Small intestine (tissue), 7 donors: ENCODE results near the gene SAP30. TPM values are rescaled to one million over a fixed set of nuclear protein-coding genes. Genes with fewer than 3 reads are reported as not detected.

Experiments
- DNase-seq, 2 donors: peaks; one replicate each; pipeline versions ENCODE4 v3.0.0 to v3.0.0-alpha.2; 2013
- FAIRE-seq: peaks from 2 replicates; lab custom pipeline; 2012; peaks lifted over from hg19 to GRCh38; lab: Jason Lieb, UNC
- H3K27ac ChIP-seq, 3 donors: one replicate each; pipeline ENCODE4 v1.5.1; 2013; ENCODE audit warnings: low read length in 2 of 3, mild to moderate bottlenecking in 2 of 3, control low read depth in 1 of 3, inconsistent platforms in 1 of 3, low read depth in 1 of 3, moderate library complexity in 1 of 3
- H3K27me3 ChIP-seq, 3 donors: one replicate each; pipeline ENCODE4 v1.6.1; 2013; ENCODE audit warnings: low read length in 3 of 3, inconsistent platforms in 1 of 3; ENCODE audit not compliant: control insufficient read depth in 3 of 3, insufficient read depth in 3 of 3
- H3K36me3 ChIP-seq, 3 donors: one replicate each; pipeline ENCODE4 v1.6.1; 2013; ENCODE audit warnings: low read length in 3 of 3, inconsistent platforms in 1 of 3, low read depth in 1 of 3, mild to moderate bottlenecking in 1 of 3, moderate library complexity in 1 of 3; ENCODE audit not compliant: control insufficient read depth in 3 of 3, insufficient read depth in 2 of 3
- H3K4me1 ChIP-seq, 3 donors: one replicate each; pipeline ENCODE4 v1.6.1; 2013; ENCODE audit warnings: low read length in 2 of 3, inconsistent platforms in 1 of 3, low read depth in 1 of 3, mild to moderate bottlenecking in 1 of 3, moderate library complexity in 1 of 3; ENCODE audit not compliant: control insufficient read depth in 3 of 3, insufficient read depth in 2 of 3
- H3K4me3 ChIP-seq, 3 donors: one replicate each; pipeline ENCODE4 v1.5.1; 2013; ENCODE audit warnings: low read length in 3 of 3, control low read depth in 1 of 3, inconsistent platforms in 1 of 3, low read depth in 1 of 3, mild to moderate bottlenecking in 1 of 3, moderate library complexity in 1 of 3
- H3K9me3 ChIP-seq, 2 donors: one replicate each; pipeline ENCODE4 v1.6.1; 2013; ENCODE audit warnings: low read depth in 1 of 2, low read length in 1 of 2; ENCODE audit not compliant: control insufficient read depth in 2 of 2, insufficient read depth in 1 of 2
- WGBS, 3 donors: extraction: QIAGEN DNeasy Blood & Tissue Kit; methylation state at CpG; one replicate each; pipeline ENCODE4 v1.1.7; 2013; 5-methylcytosine and 5-hydroxymethylcytosine counted together
- polyA plus RNA-seq, 4 donors: library from polyadenylated mRNA; stranded (reverse) in 3 of 4; unstranded in 1 of 4; fragments of 200-250 nt in 3 of 4; fragments of 120-200 nt in 1 of 4; gene quantifications; one replicate each; pipeline versions ENCODE4 v1.2.1 to v1.2.3, GENCODE V29; 2013
- donor health status: healthy with polysubstance abuse.
- donor health status: control.
- donor health status: control.
- donor health status: Bipolar disorder and iron deficiency.
- donor health status: healthy.

SAP30 gene
- polyA plus RNA-seq, 4 donors, result 5.6 to 16.1 (median 9.3) TPM

DNA sequence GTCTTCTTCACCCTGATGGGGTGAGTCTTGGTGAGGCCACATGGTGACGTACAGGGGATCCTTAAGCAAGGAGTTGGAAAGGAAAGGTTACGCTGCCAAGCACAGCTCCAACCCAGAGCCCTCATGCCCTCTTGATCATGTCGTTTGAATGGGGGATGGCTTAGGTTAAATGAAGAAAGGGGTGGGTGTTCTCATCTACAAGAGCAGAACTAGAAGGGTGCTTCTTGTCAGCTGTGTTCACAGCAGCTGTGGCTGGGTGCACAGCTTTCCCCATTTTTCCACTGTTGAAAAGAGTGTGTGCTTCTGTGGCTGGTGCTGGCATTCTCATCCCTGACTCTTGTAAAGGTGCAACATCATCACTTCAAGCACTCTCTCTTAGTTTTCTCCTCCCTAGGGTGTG lies 43.7 kb downstream of the SAP30 start:
- Histone ChIP-seq H3K27ac (no peak overlapping the region), H3K4me1 (no peaks in the 10 kb centered on the region), H3K27me3 (no peaks in the 10 kb centered on the region), H3K4me3 (no peak overlapping the region), H3K9me3 (no peaks in the 10 kb centered on the region), H3K36me3 (peaks cover 0 to 2% (median 0%) of the 10 kb centered on the region in 3 donors)
- 83 to 88% (median 83%) methylated on average over 3 of the region's 3 CpGs for WGBS, 3 donors
- no peak for FAIRE-seq
- no peak for DNase-seq

GRCh38 chr4:173415092-173415491 lies 44.3 kb downstream of the SAP30 start:
- Histone ChIP-seq H3K9me3 (no peaks in the 10 kb centered on the region), H3K27me3 (no peaks in the 10 kb centered on the region), H3K4me3 (no peak overlapping the region), H3K36me3 (peaks cover 0 to 2% (median 0%) of the 10 kb centered on the region in 3 donors), H3K27ac (no peak overlapping the region), H3K4me1 (no peaks in the 10 kb centered on the region)
- WGBS, 3 donors, result 56 to 78% (median 74%) methylated on average over 3 of the region's 3 CpGs
- FAIRE-seq (no peak), DNase-seq (no peak)

- WGBS, 3 donors, result 84 to 91% (median 89%) methylated on average over 26 of the region's 26 CpGs
- H3K27ac ChIP-seq, result peak overlapping the region in 1 of 3 donors; percentile 21
- FAIRE-seq (no peak), DNase-seq (no peak)
- H3K9me3 ChIP-seq, result no peaks in the 10 kb centered on the region
- no peak overlapping the region for H3K4me3 ChIP-seq
- no peaks in the 10 kb centered on the region for H3K27me3 ChIP-seq
- peaks cover 0 to 2% (median 0%) of the 10 kb centered on the region in 3 donors for H3K36me3 ChIP-seq
- H3K4me1 ChIP-seq, result no peaks in the 10 kb centered on the region
Measured at GRCh38 chr4:173415885-173416653, 45.3 kb downstream of the SAP30 start.

- H3K27me3 ChIP-seq, result no peaks in the 10 kb centered on the region
- no peaks in the 10 kb centered on the region for H3K9me3 ChIP-seq
- DNase-seq (no peak), FAIRE-seq (no peak)
- H3K36me3 ChIP-seq, result peaks cover 0 to 2% (median 0%) of the 10 kb centered on the region in 3 donors
- no peak overlapping the region for H3K4me3 ChIP-seq
- H3K4me1 ChIP-seq, result no peaks in the 10 kb centered on the region
- no peak overlapping the region for H3K27ac ChIP-seq
Measured at GRCh38 chr4:173417833-173418232, 47.1 kb downstream of the SAP30 start.

- DNase-seq (no peak), FAIRE-seq (no peak)
- H3K4me1 ChIP-seq, result no peaks in the 10 kb centered on the region
- no peak overlapping the region for H3K4me3 ChIP-seq
- H3K36me3 ChIP-seq, result peaks cover 0 to 2% (median 0%) of the 10 kb centered on the region in 3 donors
- WGBS, 3 donors, result 77 to 83% (median 78%) methylated on average over 3 of the region's 3 CpGs
- H3K9me3 ChIP-seq, result no peaks in the 10 kb centered on the region
- H3K27ac ChIP-seq, result no peak overlapping the region
- no peaks in the 10 kb centered on the region for H3K27me3 ChIP-seq
Measured at GRCh38 chr4:173418639-173419038, 47.9 kb downstream of the SAP30 start.

DNA sequence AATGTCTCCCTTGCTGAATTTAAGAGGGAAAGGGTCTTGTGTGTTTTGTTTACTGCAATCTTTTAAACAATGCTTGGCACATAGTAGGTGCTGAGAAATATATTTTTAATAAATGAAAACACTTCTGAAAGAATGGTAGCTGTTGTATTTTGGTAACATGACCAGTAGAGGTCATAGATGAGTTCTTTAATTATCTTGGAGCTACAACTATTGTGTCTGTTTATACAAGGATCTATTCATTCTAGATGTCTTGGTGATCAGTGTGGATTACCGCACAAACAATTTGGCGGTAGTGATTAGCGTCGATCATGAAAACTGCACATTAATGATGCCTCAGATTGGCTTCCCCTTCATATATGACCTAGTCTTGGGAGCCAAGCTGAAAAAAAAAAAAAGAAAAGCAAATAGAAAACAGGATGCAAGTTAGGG lies 49.6 kb downstream of the SAP30 start:
- H3K4me1 ChIP-seq, result no peaks in the 10 kb centered on the region
- H3K27ac ChIP-seq, result no peak overlapping the region
- WGBS, 3 donors, result 9 to 32% (median 26%) methylated on average over 4 of the region's 4 CpGs
- no peak overlapping the region for H3K4me3 ChIP-seq
- peak; percentile 45 to 50 for DNase-seq
- H3K36me3 ChIP-seq, result peaks cover 0 to 2% (median 0%) of the 10 kb centered on the region in 3 donors
- peak; percentile 77 for FAIRE-seq
- H3K9me3 ChIP-seq, result no peaks in the 10 kb centered on the region
- no peaks in the 10 kb centered on the region for H3K27me3 ChIP-seq

GRCh38 chr4:173420801-173421200 lies 50.0 kb downstream of the SAP30 start:
- Histone ChIP-seq H3K27ac (no peak overlapping the region), H3K4me3 (no peak overlapping the region), H3K9me3 (no peaks in the 10 kb centered on the region), H3K27me3 (no peaks in the 10 kb centered on the region), H3K4me1 (no peaks in the 10 kb centered on the region), H3K36me3 (peaks cover 0 to 2% (median 0%) of the 10 kb centered on the region in 3 donors)
- WGBS, 3 donors, result 89 to 95% (median 90%) methylated on average over 2 of the region's 2 CpGs
- FAIRE-seq, result no peak
- no peak for DNase-seq

- no peaks in the 10 kb centered on the region for H3K36me3 ChIP-seq
- H3K9me3 ChIP-seq, result no peaks in the 10 kb centered on the region
- 71 to 98% (median 91%) methylated on average over 2 of the region's 2 CpGs for WGBS, 3 donors
- no peaks in the 10 kb centered on the region for H3K27me3 ChIP-seq
- peak overlapping the region in 1 of 3 donors; percentile 27 for H3K27ac ChIP-seq
- no peaks in the 10 kb centered on the region for H3K4me1 ChIP-seq
- FAIRE-seq (no peak), DNase-seq (no peak)
- H3K4me3 ChIP-seq, result no peak overlapping the region
Measured at GRCh38 chr4:173424899-173425805, 54.4 kb downstream of the SAP30 start.
